ENCODE measurements around the gene LRRC61.
"Not testable (repeated sequence)": the region's sequence is repeated elsewhere in the genome, so short reads cannot be mapped to it uniquely, and the experiment has no call there.

The LRRC61 gene

GRCh38 chr7:150385884-150386283, 62.7 kb downstream of the LRRC61 start:
- not testable (repeated sequence) for DNase-seq

Measured in midbrain (tissue), 1 donor.